Esophagus squamous epithelium (tissue), 5 donors: ENCODE data around the gene RER1. TPM values are rescaled to one million over a fixed set of nuclear protein-coding genes. Genes with fewer than 3 reads are reported as not detected.

ENCODE experiments used
- DNase-seq: peaks from one replicate; lab custom pipeline; 2025; lab: John Stamatoyannopoulos, UW
- H3K27ac ChIP-seq, 4 donors: fragments of 200-600 bp; sonication (generic); one replicate each; pipeline ENCODE4 v1.5.1; 2016 to 2019; ENCODE audit warnings: mild to moderate bottlenecking in 1 of 4
- H3K27me3 ChIP-seq, 4 donors: fragments of 200-600 bp; sonication (generic); 1 replicate in 3 of 4; 2 replicates in 1 of 4; pipeline versions ENCODE4 v1.5.1 to v1.6.0; 2017 to 2021; ENCODE audit warnings: antibody characterized with exemption in 1 of 4
- H3K36me3 ChIP-seq, 3 donors: fragments of 200-600 bp; sonication (generic); one replicate each; pipeline ENCODE4 v1.5.1; 2016 to 2019
- H3K4me1 ChIP-seq, 3 donors: fragments of 200-600 bp; sonication (generic); one replicate each; pipeline ENCODE4 v1.5.1; 2017 to 2019
- H3K4me3 ChIP-seq, 4 donors: fragments of 200-600 bp; sonication (generic); 1 replicate in 3 of 4; 2 replicates in 1 of 4; pipeline ENCODE4 v1.5.1; 2016 to 2019; ENCODE audit warnings: mild to moderate bottlenecking in 2 of 4, moderate library complexity in 1 of 4
- H3K9me3 ChIP-seq, 3 donors: fragments of 200-600 bp; sonication (generic); one replicate each; pipeline ENCODE4 v1.5.1; 2016 to 2019
- POLR2A ChIP-seq, 4 donors: fragments of 450-650 bp; IDR thresholded peaks; one replicate each; pipeline ENCODE4 v1.6.1; 2017; ENCODE audit warnings: antibody characterized with exemption in 4 of 4, mild to moderate bottlenecking in 4 of 4, moderate library complexity in 3 of 4
- WGBS, 2 donors: methylation state at CpG; one replicate each; pipeline ENCODE4 v1.1.5; 2018; 5-methylcytosine and 5-hydroxymethylcytosine counted together
- intact Hi-C: fragments of 100-400 bp; cut with DNase I; formaldehyde crosslinking; loops from one replicate; pipeline ENCODE4 v1.15.0; 2022
- total RNA-seq, 4 donors: library from RNA; depleted of rRNA; stranded (reverse); fragments of >200 nt; gene quantifications; one replicate each; pipeline ENCODE4 v1.1.0, GENCODE V29; 2016
- TF ChIP-seq, protein P1 (sequence below), 6 experiments: fragments of 450-650 bp in 4 of 6; fragments of 200-600 bp in 2 of 6; sonication (generic) in 2 of 6; IDR thresholded peaks; one replicate each; pipeline ENCODE4 v1.5.1; 2016 to 2019; ENCODE audit warnings: antibody characterized with exemption in 6 of 6, mild to moderate bottlenecking in 4 of 6, moderate library complexity in 4 of 6
- donor health status: DM: yes; HTN: yes; CAD: no.

The RER1 gene
- total RNA-seq, 4 donors from 2014 or later = 63.3 to 136 (median 75.7) TPM

DNA sequence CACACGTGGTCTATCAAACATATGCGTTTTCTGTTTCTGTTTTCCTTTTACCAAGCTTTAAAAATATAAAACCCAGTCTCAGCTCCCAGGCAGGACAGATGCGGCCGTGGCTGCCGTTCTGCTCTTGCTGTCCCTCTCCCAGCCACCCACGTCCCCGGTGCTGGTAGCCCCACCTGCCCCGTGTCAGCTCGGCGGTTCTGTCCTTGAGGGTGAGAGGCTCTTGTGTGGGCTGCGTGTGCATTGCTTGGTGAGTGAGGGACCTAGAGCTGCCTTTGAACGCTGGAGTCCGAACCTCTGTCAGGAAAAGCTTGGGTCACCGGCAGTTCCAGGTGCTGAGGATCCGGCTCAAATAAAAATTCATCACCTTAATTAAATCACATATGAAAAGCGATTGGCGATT is 4.4 kb downstream of the RER1 start:
- intact Hi-C loops = no loop called here
- H3K36me3 ChIP-seq = peaks cover 3 to 83% (median 35%) of the 10 kb centered on the region in 3 donors
- H3K9me3 ChIP-seq = no peaks in the 10 kb centered on the region
- 83 to 88% methylated on average over 9 to 11 of the region's 17 CpGs for WGBS, 2 donors
- peak overlapping the region in 3 of 4 donors; percentile 58 to 86 (median 77) for H3K27ac ChIP-seq
- peaks cover 26 to 87% (median 39%) of the 10 kb centered on the region in 3 donors for H3K4me1 ChIP-seq
- TF ChIP-seq POLR2A (IDR thresholded peaks at IDR 0.05) = no peak
- TF ChIP-seq, protein P1, sequence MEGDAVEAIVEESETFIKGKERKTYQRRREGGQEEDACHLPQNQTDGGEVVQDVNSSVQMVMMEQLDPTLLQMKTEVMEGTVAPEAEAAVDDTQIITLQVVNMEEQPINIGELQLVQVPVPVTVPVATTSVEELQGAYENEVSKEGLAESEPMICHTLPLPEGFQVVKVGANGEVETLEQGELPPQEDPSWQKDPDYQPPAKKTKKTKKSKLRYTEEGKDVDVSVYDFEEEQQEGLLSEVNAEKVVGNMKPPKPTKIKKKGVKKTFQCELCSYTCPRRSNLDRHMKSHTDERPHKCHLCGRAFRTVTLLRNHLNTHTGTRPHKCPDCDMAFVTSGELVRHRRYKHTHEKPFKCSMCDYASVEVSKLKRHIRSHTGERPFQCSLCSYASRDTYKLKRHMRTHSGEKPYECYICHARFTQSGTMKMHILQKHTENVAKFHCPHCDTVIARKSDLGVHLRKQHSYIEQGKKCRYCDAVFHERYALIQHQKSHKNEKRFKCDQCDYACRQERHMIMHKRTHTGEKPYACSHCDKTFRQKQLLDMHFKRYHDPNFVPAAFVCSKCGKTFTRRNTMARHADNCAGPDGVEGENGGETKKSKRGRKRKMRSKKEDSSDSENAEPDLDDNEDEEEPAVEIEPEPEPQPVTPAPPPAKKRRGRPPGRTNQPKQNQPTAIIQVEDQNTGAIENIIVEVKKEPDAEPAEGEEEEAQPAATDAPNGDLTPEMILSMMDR (IDR thresholded peaks at IDR 0.05) = no peak
- no peak overlapping the region for H3K4me3 ChIP-seq
- no peaks in the 10 kb centered on the region for H3K27me3 ChIP-seq
- DNase-seq = no peak

DNA sequence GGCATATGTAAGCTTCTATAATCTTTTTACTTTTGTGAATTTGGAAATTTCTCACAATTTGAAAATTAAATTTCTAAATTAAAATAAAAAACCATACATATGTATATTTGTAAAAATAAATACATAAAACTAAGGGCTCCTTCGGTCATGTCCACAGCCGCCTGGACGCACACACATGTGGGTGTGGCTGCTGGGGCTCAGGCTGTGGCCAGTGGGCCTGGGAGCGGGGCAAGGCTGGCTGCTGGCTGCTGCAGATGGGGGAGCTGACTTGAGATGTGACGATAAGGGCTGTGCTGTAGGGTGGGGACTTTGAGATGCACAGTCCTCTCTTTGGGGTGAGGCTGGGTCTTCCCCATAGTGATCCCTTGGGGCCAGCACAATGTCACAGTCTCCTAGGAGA is 4.8 kb downstream of the RER1 start:
- DNase-seq = no peak
- WGBS, 2 donors = 88 to 92% methylated on average over 5 of the region's 5 CpGs
- peak overlapping the region; percentile 42 to 86 (median 68) for H3K27ac ChIP-seq

DNA sequence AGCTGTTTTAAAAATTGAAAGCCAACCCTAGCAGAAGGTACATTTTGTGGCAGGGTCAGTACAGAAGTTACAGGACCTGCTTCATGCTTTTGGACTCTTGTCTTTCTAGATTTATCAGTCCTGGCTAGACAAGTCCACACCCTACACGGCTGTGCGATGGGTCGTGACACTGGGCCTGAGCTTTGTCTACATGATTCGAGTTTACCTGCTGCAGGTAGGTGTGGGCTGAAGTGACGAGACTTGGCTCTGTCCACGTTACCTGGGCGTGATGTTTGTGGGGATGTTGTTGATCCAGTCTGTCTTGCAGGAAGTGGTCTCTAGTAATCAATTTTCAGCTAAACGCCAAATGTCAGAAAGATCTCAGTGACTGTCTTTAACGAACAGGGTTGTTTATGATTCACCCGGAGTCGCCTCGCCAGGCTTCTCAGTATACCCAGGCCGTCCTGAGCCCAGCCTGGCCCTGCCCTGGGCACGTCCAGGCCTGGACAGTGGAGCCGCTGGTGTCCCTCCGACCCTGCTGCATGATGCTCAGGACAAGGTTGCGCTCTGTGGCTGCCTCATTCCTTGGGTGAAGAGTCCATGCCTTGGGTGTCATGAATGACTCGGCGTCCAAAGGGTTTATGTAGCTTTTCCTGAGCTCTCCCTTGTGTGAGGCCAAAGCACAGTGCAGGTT is 5.5 kb downstream of the RER1 start:
- 60 to 76% methylated on average over 11 to 19 of the region's 19 CpGs for WGBS, 2 donors
- TF ChIP-seq, protein P1 (IDR thresholded peaks at IDR 0.05) = no peak
- no peak for TF ChIP-seq POLR2A (IDR thresholded peaks at IDR 0.05)
- H3K4me3 ChIP-seq = no peak overlapping the region
- peaks cover 24 to 85% (median 39%) of the 10 kb centered on the region in 3 donors for H3K4me1 ChIP-seq
- DNase-seq = no peak
- peak overlapping the region; percentile 33 to 86 (median 76) for H3K27ac ChIP-seq
- H3K36me3 ChIP-seq = peaks cover 11 to 94% (median 41%) of the 10 kb centered on the region in 3 donors
- H3K27me3 ChIP-seq = no peaks in the 10 kb centered on the region
- intact Hi-C loops = no loop called here
- no peaks in the 10 kb centered on the region for H3K9me3 ChIP-seq

More for the DNA sequence above, 4.8 kb downstream of the RER1 start:
- intact Hi-C loops = no loop called here
- Histone ChIP-seq H3K27me3 (no peaks in the 10 kb centered on the region), H3K4me1 (peaks cover 24 to 86% (median 39%) of the 10 kb centered on the region in 3 donors), H3K9me3 (no peaks in the 10 kb centered on the region), H3K4me3 (no peak overlapping the region), H3K36me3 (peaks cover 4 to 88% (median 36%) of the 10 kb centered on the region in 3 donors)
- TF ChIP-seq, protein P1 (IDR thresholded peaks at IDR 0.05) = no peak
- no peak for TF ChIP-seq POLR2A (IDR thresholded peaks at IDR 0.05)

DNA sequence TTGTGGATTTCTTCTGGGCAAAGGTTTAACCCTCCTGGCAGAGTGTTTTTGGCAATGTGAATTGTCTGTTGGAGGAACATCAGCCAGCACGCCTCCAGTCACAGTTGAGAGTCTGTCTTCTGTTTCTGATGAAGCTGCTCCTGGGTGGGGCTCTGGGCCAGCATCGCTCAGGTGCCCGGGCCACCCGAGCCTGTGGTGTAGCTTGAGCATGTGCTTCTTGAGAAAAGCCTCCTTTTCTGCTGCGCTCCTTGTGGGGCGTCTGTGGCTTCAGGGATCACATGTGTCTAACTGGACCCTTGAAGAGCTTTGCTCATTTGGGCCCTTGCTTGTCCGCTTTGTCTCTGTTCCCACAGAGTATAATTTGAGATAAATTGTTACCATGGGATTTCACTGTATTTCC is 7.2 kb downstream of the RER1 start:
- peak overlapping the region in 2 of 4 donors; percentile 77 to 86 for H3K27ac ChIP-seq
- no peak overlapping the region for H3K4me3 ChIP-seq
- 54 to 79% methylated on average over 6 to 7 of the region's 7 CpGs for WGBS, 2 donors
- H3K4me1 ChIP-seq = peaks cover 11 to 68% (median 22%) of the 10 kb centered on the region in 3 donors
- H3K27me3 ChIP-seq = no peaks in the 10 kb centered on the region
- intact Hi-C loops = no loop called here
- H3K36me3 ChIP-seq = peaks cover 22 to 100% (median 59%) of the 10 kb centered on the region in 3 donors
- DNase-seq = no peak
- no peaks in the 10 kb centered on the region for H3K9me3 ChIP-seq
- TF ChIP-seq, protein P1 (IDR thresholded peaks at IDR 0.05) = no peak
- no peak for TF ChIP-seq POLR2A (IDR thresholded peaks at IDR 0.05)

DNA sequence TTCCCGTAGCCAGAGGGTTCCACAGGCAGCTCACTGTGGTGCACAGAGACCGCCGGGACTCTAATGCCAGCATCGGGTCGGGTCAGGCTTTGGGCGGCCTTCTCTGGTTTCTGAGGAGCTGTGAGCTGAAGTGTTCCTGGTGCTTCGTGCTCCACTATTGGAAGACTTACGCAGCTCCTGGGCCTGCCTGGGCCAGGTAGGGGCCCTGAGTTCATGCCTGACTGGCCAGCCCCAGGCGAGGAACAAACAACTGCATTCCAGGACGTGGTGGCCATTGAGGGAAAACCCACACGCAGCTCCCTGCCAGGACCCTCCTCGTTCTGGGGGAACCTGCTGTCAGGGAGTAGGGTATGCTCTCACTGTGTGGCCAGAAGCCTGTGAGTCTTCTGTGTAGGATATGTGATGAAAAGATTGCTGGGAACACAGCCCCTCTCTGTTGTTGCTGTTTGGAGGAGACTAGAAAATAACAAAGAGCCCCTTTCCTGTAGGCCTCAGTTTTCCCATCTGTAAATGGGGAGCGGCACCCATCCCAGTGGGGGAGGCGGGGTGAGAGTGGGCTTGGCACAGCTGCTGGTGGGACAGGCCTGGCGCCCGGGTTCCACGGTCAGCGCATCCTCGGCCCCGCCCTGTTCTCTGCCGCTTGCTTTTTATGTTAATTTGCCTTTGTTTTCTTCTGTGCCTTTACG is 8.4 kb downstream of the RER1 start:
- TF ChIP-seq POLR2A (IDR thresholded peaks at IDR 0.05) = no peak
- TF ChIP-seq, protein P1 (IDR thresholded peaks at IDR 0.05) = no peak
- 72 to 79% methylated on average over 14 to 17 of the region's 22 CpGs for WGBS, 2 donors
- Histone ChIP-seq H3K27ac (peak overlapping the region in 1 of 4 donors; percentile 86), H3K27me3 (no peaks in the 10 kb centered on the region), H3K4me1 (peaks cover 0 to 68% (median 14%) of the 10 kb centered on the region in 3 donors), H3K4me3 (no peak overlapping the region), H3K9me3 (no peaks in the 10 kb centered on the region), H3K36me3 (peaks cover 28 to 100% (median 69%) of the 10 kb centered on the region in 3 donors)
- intact Hi-C loops = no loop called here
- no peak for DNase-seq
